Measurements from ENCODE around the gene CCDC122. TPM values are rescaled to one million over a fixed set of nuclear protein-coding genes. Genes with fewer than 3 reads are reported as not detected.

The CCDC122 gene
- total RNA-seq, 1 experiment from 2014 or later: 5.8 TPM

DNA sequence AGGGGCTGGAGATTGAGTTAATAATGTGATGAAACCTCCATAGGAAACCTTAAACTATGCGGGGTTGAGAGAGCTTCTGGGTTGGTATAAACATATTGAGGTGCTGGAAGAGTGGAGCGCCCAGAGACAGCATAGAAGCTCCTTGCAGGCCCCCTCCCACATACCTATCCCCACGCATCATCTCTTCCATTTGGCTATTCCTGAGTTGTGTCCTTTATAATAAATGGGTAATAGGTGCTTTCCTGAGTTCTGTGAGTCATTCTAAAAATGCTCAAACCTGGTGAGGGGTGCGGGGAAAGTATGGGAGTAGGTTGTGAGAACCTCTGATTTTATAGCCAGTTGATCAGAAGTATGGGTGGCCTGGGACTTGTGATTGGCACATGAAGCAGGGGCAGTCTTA lies 14.6 kb downstream of the CCDC122 start (continued):
- TF ChIP-seq, protein P1, sequence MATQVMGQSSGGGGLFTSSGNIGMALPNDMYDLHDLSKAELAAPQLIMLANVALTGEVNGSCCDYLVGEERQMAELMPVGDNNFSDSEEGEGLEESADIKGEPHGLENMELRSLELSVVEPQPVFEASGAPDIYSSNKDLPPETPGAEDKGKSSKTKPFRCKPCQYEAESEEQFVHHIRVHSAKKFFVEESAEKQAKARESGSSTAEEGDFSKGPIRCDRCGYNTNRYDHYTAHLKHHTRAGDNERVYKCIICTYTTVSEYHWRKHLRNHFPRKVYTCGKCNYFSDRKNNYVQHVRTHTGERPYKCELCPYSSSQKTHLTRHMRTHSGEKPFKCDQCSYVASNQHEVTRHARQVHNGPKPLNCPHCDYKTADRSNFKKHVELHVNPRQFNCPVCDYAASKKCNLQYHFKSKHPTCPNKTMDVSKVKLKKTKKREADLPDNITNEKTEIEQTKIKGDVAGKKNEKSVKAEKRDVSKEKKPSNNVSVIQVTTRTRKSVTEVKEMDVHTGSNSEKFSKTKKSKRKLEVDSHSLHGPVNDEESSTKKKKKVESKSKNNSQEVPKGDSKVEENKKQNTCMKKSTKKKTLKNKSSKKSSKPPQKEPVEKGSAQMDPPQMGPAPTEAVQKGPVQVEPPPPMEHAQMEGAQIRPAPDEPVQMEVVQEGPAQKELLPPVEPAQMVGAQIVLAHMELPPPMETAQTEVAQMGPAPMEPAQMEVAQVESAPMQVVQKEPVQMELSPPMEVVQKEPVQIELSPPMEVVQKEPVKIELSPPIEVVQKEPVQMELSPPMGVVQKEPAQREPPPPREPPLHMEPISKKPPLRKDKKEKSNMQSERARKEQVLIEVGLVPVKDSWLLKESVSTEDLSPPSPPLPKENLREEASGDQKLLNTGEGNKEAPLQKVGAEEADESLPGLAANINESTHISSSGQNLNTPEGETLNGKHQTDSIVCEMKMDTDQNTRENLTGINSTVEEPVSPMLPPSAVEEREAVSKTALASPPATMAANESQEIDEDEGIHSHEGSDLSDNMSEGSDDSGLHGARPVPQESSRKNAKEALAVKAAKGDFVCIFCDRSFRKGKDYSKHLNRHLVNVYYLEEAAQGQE (IDR thresholded peaks at IDR 0.05; ENCODE audit: low read depth): no peak
- TF ChIP-seq CEBPB (IDR thresholded peaks at IDR 0.05; ENCODE audit: low read depth): no peak
- TF ChIP-seq SIN3A (IDR thresholded peaks at IDR 0.05; ENCODE audit: low read depth): no peak
- no peak for TF ChIP-seq ZFX (IDR thresholded peaks at IDR 0.05)
- no peak for TF ChIP-seq EZH2phosphoT487 (IDR thresholded peaks at IDR 0.05; ENCODE audit: borderline replicate concordance)
- TF ChIP-seq ELF1 (IDR thresholded peaks at IDR 0.05; ENCODE audit: borderline replicate concordance, low read depth): no peak
- TF ChIP-seq SP1 (IDR thresholded peaks at IDR 0.05; ENCODE audit: low read depth): no peak
- TF ChIP-seq, protein P2, sequence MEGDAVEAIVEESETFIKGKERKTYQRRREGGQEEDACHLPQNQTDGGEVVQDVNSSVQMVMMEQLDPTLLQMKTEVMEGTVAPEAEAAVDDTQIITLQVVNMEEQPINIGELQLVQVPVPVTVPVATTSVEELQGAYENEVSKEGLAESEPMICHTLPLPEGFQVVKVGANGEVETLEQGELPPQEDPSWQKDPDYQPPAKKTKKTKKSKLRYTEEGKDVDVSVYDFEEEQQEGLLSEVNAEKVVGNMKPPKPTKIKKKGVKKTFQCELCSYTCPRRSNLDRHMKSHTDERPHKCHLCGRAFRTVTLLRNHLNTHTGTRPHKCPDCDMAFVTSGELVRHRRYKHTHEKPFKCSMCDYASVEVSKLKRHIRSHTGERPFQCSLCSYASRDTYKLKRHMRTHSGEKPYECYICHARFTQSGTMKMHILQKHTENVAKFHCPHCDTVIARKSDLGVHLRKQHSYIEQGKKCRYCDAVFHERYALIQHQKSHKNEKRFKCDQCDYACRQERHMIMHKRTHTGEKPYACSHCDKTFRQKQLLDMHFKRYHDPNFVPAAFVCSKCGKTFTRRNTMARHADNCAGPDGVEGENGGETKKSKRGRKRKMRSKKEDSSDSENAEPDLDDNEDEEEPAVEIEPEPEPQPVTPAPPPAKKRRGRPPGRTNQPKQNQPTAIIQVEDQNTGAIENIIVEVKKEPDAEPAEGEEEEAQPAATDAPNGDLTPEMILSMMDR (IDR thresholded peaks at IDR 0.05 in 2 of 3, conservative IDR thresholded peaks at IDR 0.05 in 1 of 3; ENCODE audit: borderline replicate concordance in 1 of 3, insufficient read depth in 1 of 3, low read depth in 2 of 3, low read length in 2 of 3): no peak

DNA sequence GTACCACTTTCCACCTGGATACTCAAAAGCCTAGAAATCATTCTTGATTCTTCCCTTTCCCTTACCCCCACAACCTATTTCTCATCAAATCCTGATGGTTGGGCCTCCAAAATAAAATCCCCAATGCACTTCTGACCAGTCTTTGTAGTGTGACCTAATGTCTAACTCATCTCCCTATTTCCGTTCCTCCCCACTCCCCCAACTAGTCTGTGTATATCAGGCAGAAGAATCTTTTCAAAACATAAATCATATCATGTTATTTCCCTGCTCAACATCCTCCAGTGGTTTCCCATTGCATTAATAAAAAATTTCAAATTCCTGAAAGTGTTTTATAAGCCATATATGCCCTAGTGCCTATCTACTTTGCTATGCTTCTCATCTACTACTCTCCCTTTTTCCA lies 17.7 kb downstream of the CCDC122 start:
- peaks cover 0 to 16% of the 10 kb centered on the region in 2 experiments; a peak in 3 of 4 replicates for H3K4me1 ChIP-seq (ENCODE audit: control insufficient read depth in 1 of 2, insufficient read depth in 2 of 2, low read length in 2 of 2)
- no peaks in the 10 kb centered on the region for H3K9me3 ChIP-seq (ENCODE audit: control insufficient read depth in 1 of 2, insufficient read depth in 1 of 2, low read depth in 1 of 2, low read length in 2 of 2)
- BruUV-seq (replicated peaks): no TSS peak
- DNase-seq (ENCODE audit: low read depth, low spot score) (no peak), ATAC-seq (no peak)
- H3K27ac ChIP-seq (ENCODE audit: low read depth, low read length): no peak overlapping the region
- H2AFZ ChIP-seq (ENCODE audit: low read depth, low read length, poor library complexity, severe bottlenecking): no peak overlapping the region
- H3K79me2 ChIP-seq (ENCODE audit: insufficient read depth, low read length): no peaks in the 10 kb centered on the region
- H3K9ac ChIP-seq (ENCODE audit: low read length): no peak overlapping the region
- no peaks in the 10 kb centered on the region for H4K20me1 ChIP-seq (ENCODE audit: insufficient read depth)
- ChIA-PET CTCF (no interaction called here), POLR2A (no interaction called here), RAD21 (ENCODE audit: low non-redundant PET in 1 of 2, low total read pairs in 2 of 2, uncharacterized antibody in 2 of 2, unreplicated experiment in 2 of 2) (no interaction called here)
- intact Hi-C loops (cut with micrococcal nuclease): no loop called here
- no peaks in the 10 kb centered on the region for H3K36me3 ChIP-seq (ENCODE audit: control insufficient read depth in 1 of 2, insufficient read depth in 2 of 2, low read length in 2 of 2)
- H3K27me3 ChIP-seq (ENCODE audit: insufficient read depth, low read length): no peaks in the 10 kb centered on the region
- H3K4me2 ChIP-seq (ENCODE audit: low read length): no peak overlapping the region
- TF ChIP-seq JUND (IDR thresholded peaks at IDR 0.05) (no peak), POLR2A (IDR thresholded peaks at IDR 0.05; ENCODE audit: borderline replicate concordance, extremely low read depth, insufficient read depth, insufficient read length) (no peak), RAD21 (IDR thresholded peaks at IDR 0.05; ENCODE audit: low read depth) (no peak), ELF1 (IDR thresholded peaks at IDR 0.05; ENCODE audit: borderline replicate concordance, low read depth) (no peak), EZH2phosphoT487 (IDR thresholded peaks at IDR 0.05; ENCODE audit: borderline replicate concordance) (no peak), SP1 (IDR thresholded peaks at IDR 0.05; ENCODE audit: low read depth) (no peak), SRF (IDR thresholded peaks at IDR 0.05; ENCODE audit: low read depth) (no peak), ZNF274 (IDR thresholded peaks at IDR 0.05; ENCODE audit: low read depth, low read length) (no peak), ZFX (IDR thresholded peaks at IDR 0.05) (no peak), POLR2AphosphoS5 (IDR thresholded peaks at IDR 0.05; ENCODE audit: low read depth, low read length) (no peak), EZH2 (IDR thresholded peaks at IDR 0.05) (no peak), CBX3 (IDR thresholded peaks at IDR 0.05; ENCODE audit: low read depth) (no peak)
- TF ChIP-seq, protein P3, sequence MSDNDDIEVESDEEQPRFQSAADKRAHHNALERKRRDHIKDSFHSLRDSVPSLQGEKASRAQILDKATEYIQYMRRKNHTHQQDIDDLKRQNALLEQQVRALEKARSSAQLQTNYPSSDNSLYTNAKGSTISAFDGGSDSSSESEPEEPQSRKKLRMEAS (IDR thresholded peaks at IDR 0.05): no peak
- TF ChIP-seq, protein P2 (IDR thresholded peaks at IDR 0.05 in 2 of 3, conservative IDR thresholded peaks at IDR 0.05 in 1 of 3; ENCODE audit: borderline replicate concordance in 1 of 3, insufficient read depth in 1 of 3, low read depth in 2 of 3, low read length in 2 of 3): no peak
- H3K9me2 ChIP-seq (ENCODE audit: insufficient read depth): no peaks in the 10 kb centered on the region
- no peak overlapping the region for H3K4me3 ChIP-seq (replicated peaks in 1 of 2; ENCODE audit: low read depth in 1 of 2, low read length in 2 of 2)

Measured in HCT116 (cell line).